Vagina (tissue), 2 donors: Measurements from ENCODE around the gene SIRPA.

Experiments used
- POLR2A ChIP-seq, 2 donors: fragments of 450-650 bp; IDR thresholded peaks; one replicate each; pipeline ENCODE4 v1.6.1; 2017; ENCODE audit warnings: antibody characterized with exemption in 2 of 2, mild to moderate bottlenecking in 2 of 2, moderate library complexity in 2 of 2
- POLR2AphosphoS5 ChIP-seq, 2 donors: sonication (generic); formaldehyde crosslinking; IDR thresholded peaks; one replicate each; pipeline ENCODE4 v1.9.0; 2017; ENCODE audit warnings: antibody characterized with exemption in 2 of 2, mild to moderate bottlenecking in 2 of 2, low read depth in 1 of 2; ENCODE audit not compliant: insufficient read depth in 1 of 2
- TF ChIP-seq, protein P1 (sequence below), 3 experiments: fragments of 450-650 bp in 2 of 3; fragments of 200-600 bp in 1 of 3; sonication (generic) in 1 of 3; IDR thresholded peaks; one replicate each; pipeline ENCODE4 v1.5.1; 2017 to 2019; ENCODE audit warnings: antibody characterized with exemption in 3 of 3, mild to moderate bottlenecking in 2 of 3, moderate library complexity in 2 of 3

DNA sequence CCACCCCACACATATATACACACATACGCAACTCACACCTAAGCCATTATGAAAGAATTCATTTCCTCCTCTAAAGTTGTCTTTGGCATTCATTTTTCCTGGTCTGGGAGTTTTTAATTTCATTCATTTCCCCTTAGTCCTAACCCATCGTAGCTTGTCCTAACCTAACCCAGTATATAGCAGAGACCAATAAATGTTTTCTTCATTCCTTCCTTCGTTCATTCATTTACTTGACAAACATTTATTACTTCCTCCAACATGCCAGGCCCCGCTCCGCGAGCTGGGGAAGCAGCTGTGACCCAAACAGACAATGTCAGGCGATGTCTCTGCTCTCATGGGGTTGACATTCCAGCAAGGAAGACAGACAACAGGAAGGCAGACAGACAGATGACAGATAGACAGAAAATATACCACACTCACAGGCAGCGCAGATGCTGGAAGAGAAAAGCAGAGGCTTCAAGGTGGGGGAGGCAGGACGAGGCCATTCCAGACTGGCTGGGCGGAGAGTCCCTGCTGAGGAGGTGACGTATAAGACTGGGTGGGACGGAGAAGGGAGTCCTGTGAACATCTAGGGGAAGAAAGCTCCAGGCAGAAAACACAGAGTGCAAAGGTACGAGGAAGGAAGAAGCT is 33.7 kb upstream of the SIRPA start:
- TF ChIP-seq, protein P1, sequence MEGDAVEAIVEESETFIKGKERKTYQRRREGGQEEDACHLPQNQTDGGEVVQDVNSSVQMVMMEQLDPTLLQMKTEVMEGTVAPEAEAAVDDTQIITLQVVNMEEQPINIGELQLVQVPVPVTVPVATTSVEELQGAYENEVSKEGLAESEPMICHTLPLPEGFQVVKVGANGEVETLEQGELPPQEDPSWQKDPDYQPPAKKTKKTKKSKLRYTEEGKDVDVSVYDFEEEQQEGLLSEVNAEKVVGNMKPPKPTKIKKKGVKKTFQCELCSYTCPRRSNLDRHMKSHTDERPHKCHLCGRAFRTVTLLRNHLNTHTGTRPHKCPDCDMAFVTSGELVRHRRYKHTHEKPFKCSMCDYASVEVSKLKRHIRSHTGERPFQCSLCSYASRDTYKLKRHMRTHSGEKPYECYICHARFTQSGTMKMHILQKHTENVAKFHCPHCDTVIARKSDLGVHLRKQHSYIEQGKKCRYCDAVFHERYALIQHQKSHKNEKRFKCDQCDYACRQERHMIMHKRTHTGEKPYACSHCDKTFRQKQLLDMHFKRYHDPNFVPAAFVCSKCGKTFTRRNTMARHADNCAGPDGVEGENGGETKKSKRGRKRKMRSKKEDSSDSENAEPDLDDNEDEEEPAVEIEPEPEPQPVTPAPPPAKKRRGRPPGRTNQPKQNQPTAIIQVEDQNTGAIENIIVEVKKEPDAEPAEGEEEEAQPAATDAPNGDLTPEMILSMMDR (IDR thresholded peaks at IDR 0.05) = no peak
- TF ChIP-seq POLR2AphosphoS5 (IDR thresholded peaks at IDR 0.05; ENCODE audit: insufficient read depth in 1 of 2, low read depth in 1 of 2) = no peak
- TF ChIP-seq POLR2A (IDR thresholded peaks at IDR 0.05) = no peak
